Thoracic aorta (tissue), 2 donors: ENCODE measurements around the gene CES3. TPM values are rescaled to one million over a fixed set of nuclear protein-coding genes. Genes with fewer than 3 reads are reported as not detected.

ENCODE experiments used
- ATAC-seq: fragments of 150-250 bp; one replicate; pipeline ENCODE4 v1.8.0; 2017; ENCODE audit warnings: low read depth; ENCODE audit not compliant: insufficient number of reproducible peaks, low FRiP score
- DNase-seq: peaks from one replicate; pipeline ENCODE4 v3.0.0-alpha.2; 2020; ENCODE audit warnings: low spot score
- H3K27ac ChIP-seq, 2 donors: fragments of 200-600 bp; sonication (generic); 1 replicate in 1 of 2; 2 replicates in 1 of 2; pipeline ENCODE4 v1.5.1; 2016; ENCODE audit warnings: mild to moderate bottlenecking in 2 of 2, moderate library complexity in 2 of 2
- H3K27me3 ChIP-seq: fragments of 200-600 bp; sonication (generic); replicated peaks from 2 replicates; pipeline ENCODE4 v1.6.0; 2016; ENCODE audit warnings: mild to moderate bottlenecking; ENCODE audit not compliant: insufficient read depth
- H3K36me3 ChIP-seq: fragments of 200-600 bp; sonication (generic); one replicate; pipeline ENCODE4 v1.5.1; 2016
- H3K4me1 ChIP-seq, 2 donors: fragments of 200-600 bp; sonication (generic); 1 replicate in 1 of 2; 2 replicates in 1 of 2; pipeline versions ENCODE4 v1.5.1 to v1.6.0; 2016; ENCODE audit warnings: low read depth in 2 of 2, mild to moderate bottlenecking in 1 of 2; ENCODE audit not compliant: control insufficient read depth in 1 of 2
- H3K4me3 ChIP-seq: fragments of 200-600 bp; sonication (generic); 2 replicates; pipeline ENCODE4 v1.5.1; 2016; ENCODE audit warnings: mild to moderate bottlenecking
- H3K9me3 ChIP-seq: fragments of 200-600 bp; sonication (generic); 2 replicates; pipeline ENCODE4 v1.5.1; 2016
- total RNA-seq, 2 donors: library from RNA; depleted of rRNA; stranded (reverse); fragments of >200 nt; gene quantifications; one replicate each; pipeline versions ENCODE4 v1.1.0 to v1.2.3, GENCODE V29; 2016
- TF ChIP-seq, protein P1 (sequence below): fragments of 200-600 bp; sonication (generic); IDR thresholded peaks from one replicate; pipeline ENCODE4 v1.5.1; 2019; ENCODE audit warnings: antibody characterized with exemption

Gene CES3
- total RNA-seq, 2 donors from 2014 or later = 0.63 to 1.1 TPM

GRCh38 chr16:67014634-67015312, 53.7 kb downstream of the CES3 start:
- Histone ChIP-seq H3K4me3 (peak overlapping the region; percentile 87), H3K4me1 (peaks cover 10 to 21% of the 10 kb centered on the region in 2 donors), H3K9me3 (no peaks in the 10 kb centered on the region), H3K27me3 (no peaks in the 10 kb centered on the region), H3K27ac (peak overlapping the region; percentile 79 to 85), H3K36me3 (no peaks in the 10 kb centered on the region)
- DNase-seq = no peak
- no peak for ATAC-seq
- TF ChIP-seq, protein P1, sequence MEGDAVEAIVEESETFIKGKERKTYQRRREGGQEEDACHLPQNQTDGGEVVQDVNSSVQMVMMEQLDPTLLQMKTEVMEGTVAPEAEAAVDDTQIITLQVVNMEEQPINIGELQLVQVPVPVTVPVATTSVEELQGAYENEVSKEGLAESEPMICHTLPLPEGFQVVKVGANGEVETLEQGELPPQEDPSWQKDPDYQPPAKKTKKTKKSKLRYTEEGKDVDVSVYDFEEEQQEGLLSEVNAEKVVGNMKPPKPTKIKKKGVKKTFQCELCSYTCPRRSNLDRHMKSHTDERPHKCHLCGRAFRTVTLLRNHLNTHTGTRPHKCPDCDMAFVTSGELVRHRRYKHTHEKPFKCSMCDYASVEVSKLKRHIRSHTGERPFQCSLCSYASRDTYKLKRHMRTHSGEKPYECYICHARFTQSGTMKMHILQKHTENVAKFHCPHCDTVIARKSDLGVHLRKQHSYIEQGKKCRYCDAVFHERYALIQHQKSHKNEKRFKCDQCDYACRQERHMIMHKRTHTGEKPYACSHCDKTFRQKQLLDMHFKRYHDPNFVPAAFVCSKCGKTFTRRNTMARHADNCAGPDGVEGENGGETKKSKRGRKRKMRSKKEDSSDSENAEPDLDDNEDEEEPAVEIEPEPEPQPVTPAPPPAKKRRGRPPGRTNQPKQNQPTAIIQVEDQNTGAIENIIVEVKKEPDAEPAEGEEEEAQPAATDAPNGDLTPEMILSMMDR = no peak

GRCh38 chr16:67015313-67015731, 54.3 kb downstream of the CES3 start:
- Histone ChIP-seq H3K4me3 (no peak overlapping the region), H3K27me3 (no peaks in the 10 kb centered on the region), H3K4me1 (peaks cover 10 to 21% of the 10 kb centered on the region in 2 donors), H3K27ac (peak overlapping the region; percentile 79 to 85), H3K36me3 (no peaks in the 10 kb centered on the region), H3K9me3 (no peaks in the 10 kb centered on the region)
- DNase-seq (no peak), ATAC-seq (no peak)
- TF ChIP-seq, protein P1 = no peak

DNA sequence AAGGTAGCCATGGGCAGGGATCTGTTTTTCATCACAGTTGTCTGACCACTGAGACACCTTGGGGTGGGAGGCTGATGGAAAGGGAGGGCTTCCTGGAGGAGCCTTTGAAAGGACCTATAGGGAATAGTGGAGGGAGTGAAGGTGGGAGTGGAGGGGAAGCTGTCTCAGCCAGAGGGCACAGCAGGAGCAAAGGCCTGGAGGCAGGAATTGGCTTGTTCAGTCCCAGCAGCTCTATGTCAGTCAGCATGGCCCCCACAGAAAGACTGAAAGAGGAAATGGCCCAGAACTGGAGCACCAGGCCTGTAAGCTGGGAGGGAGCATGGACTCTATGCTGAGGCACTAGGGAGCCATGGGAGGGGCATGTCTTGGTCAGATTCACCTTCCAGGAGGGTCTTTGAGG, 55.1 kb downstream of the CES3 start:
- H3K36me3 ChIP-seq = no peaks in the 10 kb centered on the region
- no peak overlapping the region for H3K4me3 ChIP-seq
- H3K9me3 ChIP-seq = no peaks in the 10 kb centered on the region
- DNase-seq (no peak), ATAC-seq (no peak)
- peaks cover 10 to 21% of the 10 kb centered on the region in 2 donors for H3K4me1 ChIP-seq
- no peaks in the 10 kb centered on the region for H3K27me3 ChIP-seq
- H3K27ac ChIP-seq = no peak overlapping the region
- TF ChIP-seq, protein P1 = no peak

DNA sequence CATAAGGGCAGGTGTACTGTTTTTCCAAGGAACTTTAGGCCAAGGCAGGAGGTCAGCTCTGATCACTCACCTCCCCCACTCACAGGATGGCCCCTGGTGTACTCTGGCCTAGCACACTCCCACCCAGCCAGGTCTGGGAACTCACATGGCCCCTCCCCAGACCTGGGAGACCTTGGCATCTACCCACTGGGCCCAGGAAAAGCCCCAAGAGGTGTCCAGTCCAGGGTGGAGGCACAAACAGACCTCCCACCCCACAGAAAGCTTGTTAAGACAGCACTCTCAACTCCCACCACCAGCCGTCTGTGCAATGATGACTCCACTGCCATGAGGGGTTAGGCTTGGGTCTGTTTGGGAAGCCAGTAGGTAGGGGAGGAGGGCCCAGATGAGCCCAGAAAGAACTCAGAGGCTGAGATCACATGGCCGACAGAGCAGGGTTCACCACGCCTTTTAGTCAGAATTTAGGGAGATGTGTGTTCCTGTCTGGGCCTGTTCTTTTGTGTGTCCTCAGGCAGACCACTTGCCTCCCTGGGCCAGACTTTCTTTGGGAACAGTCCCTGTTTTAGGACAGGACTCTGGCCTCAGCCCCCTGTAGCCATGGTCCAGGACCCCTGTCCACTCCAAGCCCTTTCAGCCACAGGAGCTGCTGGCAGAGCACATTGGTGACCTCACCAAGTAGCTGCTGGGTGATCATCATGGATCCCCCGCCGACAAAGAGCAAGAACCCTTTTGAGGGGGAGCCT, 55.8 kb downstream of the CES3 start:
- Histone ChIP-seq H3K36me3 (no peaks in the 10 kb centered on the region), H3K27me3 (no peaks in the 10 kb centered on the region), H3K9me3 (no peaks in the 10 kb centered on the region), H3K4me1 (peaks cover 10 to 21% of the 10 kb centered on the region in 2 donors), H3K27ac (no peak overlapping the region), H3K4me3 (no peak overlapping the region)
- ATAC-seq (no peak), DNase-seq (no peak)
- TF ChIP-seq, protein P1 = no peak

DNA sequence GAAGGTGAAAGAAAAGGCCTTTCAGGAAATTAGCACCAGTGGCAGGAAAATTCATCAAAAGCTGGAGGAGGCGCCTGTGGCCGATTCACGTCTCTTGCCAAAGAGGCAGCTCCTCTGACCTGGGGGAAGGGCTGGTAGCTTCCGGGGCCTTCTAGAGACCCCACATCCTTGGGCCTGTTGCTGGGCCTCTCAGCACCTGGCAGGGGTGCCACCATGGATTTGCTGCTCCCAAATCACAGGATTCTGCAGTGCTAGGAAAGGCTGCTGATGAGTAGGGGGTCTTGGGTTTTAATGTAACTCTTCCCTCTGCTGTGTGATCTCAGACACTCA, 56.3 kb downstream of the CES3 start:
- no peak overlapping the region for H3K27ac ChIP-seq
- no peak overlapping the region for H3K4me3 ChIP-seq
- TF ChIP-seq, protein P1 = no peak
- H3K36me3 ChIP-seq = no peaks in the 10 kb centered on the region
- no peaks in the 10 kb centered on the region for H3K27me3 ChIP-seq
- H3K9me3 ChIP-seq = no peaks in the 10 kb centered on the region
- DNase-seq (no peak), ATAC-seq (no peak)
- peaks cover 10 to 21% of the 10 kb centered on the region in 2 donors for H3K4me1 ChIP-seq
